HepG2 (cell line): ENCODE results near the gene SLC1A4. TPM values are rescaled to one million over a fixed set of nuclear protein-coding genes. Genes with fewer than 3 reads are reported as not detected.
A peak's percentile ranks its signal among the peaks of the same experiment; 100 is the strongest.

ENCODE experiments used
- ARID3A ChIP-seq: IDR thresholded peaks from 2 replicates; pipeline ENCODE4 v1.6.1; 2012; ENCODE audit warnings: low read depth, low read length, improper control_type of control experiment
- BCLAF1 ChIP-seq: fragments of 450-650 bp; IDR thresholded peaks from 2 replicates; pipeline ENCODE4 v1.6.1; 2017; ENCODE audit warnings: mild to moderate bottlenecking
- CTCF ChIP-seq: sonication (generic); formaldehyde crosslinking; IDR thresholded peaks from 2 replicates; pipeline ENCODE4 v1.5.0; 2020; ENCODE audit warnings: mild to moderate bottlenecking, missing genetic modification reagents, moderate library complexity
- FOSL2 ChIP-seq: sonication (generic); formaldehyde crosslinking; IDR thresholded peaks from 2 replicates; pipeline ENCODE4 v1.4.0; 2020; ENCODE audit warnings: missing genetic modification reagents
- GATAD2A ChIP-seq: IDR thresholded peaks from 2 replicates; pipeline ENCODE4 v1.6.1; 2016
- GLI4 ChIP-seq: sonication (generic); formaldehyde crosslinking; IDR thresholded peaks from 2 replicates; pipeline ENCODE4 v1.5.1; 2020; ENCODE audit warnings: missing genetic modification reagents, mild to moderate bottlenecking, moderate library complexity, borderline replicate concordance
- LBX2 ChIP-seq: sonication (generic); formaldehyde crosslinking; IDR thresholded peaks from 2 replicates; pipeline ENCODE4 v1.5.0; 2020; ENCODE audit warnings: missing genetic modification reagents, mild to moderate bottlenecking, borderline replicate concordance
- MAZ ChIP-seq, 2 experiments: sonication (generic) in 1 of 2; formaldehyde crosslinking in 1 of 2; IDR thresholded peaks; 2 replicates each; pipeline versions ENCODE4 v1.5.0 to v1.6.1; 2012 to 2020; ENCODE audit warnings: low read depth in 2 of 2, mild to moderate bottlenecking in 2 of 2, borderline replicate concordance in 1 of 2, improper control_type of control experiment in 1 of 2, low read length in 1 of 2, missing genetic modification reagents in 1 of 2, moderate library complexity in 1 of 2
- NR3C1 ChIP-seq: sonication (generic); formaldehyde crosslinking; IDR thresholded peaks from 2 replicates; pipeline ENCODE4 v1.4.0; 2020; ENCODE audit warnings: missing genetic modification reagents
- PRPF4 ChIP-seq: fragments of 200-400 bp; formaldehyde crosslinking; IDR thresholded peaks from 2 replicates; pipeline ENCODE4 v1.6.1; 2016; ENCODE audit warnings: low read length, low read depth; ENCODE audit not compliant: poor library complexity, severe bottlenecking
- RBM39 ChIP-seq: fragments of 200-400 bp; formaldehyde crosslinking; IDR thresholded peaks from one replicate; pipeline ENCODE4 v1.6.1; 2018; ENCODE audit warnings: antibody characterized with exemption, mild to moderate bottlenecking, low read depth, low read length; ENCODE audit not compliant: poor library complexity, severe bottlenecking
- SIN3A ChIP-seq: IDR thresholded peaks from 2 replicates; pipeline ENCODE4 v1.6.1; 2011; ENCODE audit warnings: low read depth, mild to moderate bottlenecking, control low read depth, low read length, borderline replicate concordance
- STAG1 ChIP-seq: sonication (generic); formaldehyde crosslinking; IDR thresholded peaks from 2 replicates; pipeline ENCODE4 v1.4.0; 2020; ENCODE audit warnings: missing genetic modification reagents
- ZFX ChIP-seq: sonication (generic); formaldehyde crosslinking; IDR thresholded peaks from 2 replicates; pipeline ENCODE4 v1.4.0; 2020; ENCODE audit warnings: mild to moderate bottlenecking, low read depth, missing genetic modification reagents, moderate library complexity
- ZMAT5 ChIP-seq: sonication (generic); formaldehyde crosslinking; IDR thresholded peaks from 2 replicates; pipeline ENCODE4 v1.5.0; 2020; ENCODE audit warnings: mild to moderate bottlenecking, low read depth, missing genetic modification reagents, borderline replicate concordance
- ZNF264 ChIP-seq: sonication (generic); formaldehyde crosslinking; IDR thresholded peaks from 2 replicates; pipeline ENCODE4 v1.4.0; 2020; ENCODE audit warnings: missing genetic modification reagents
- ZNF780A ChIP-seq: sonication (generic); formaldehyde crosslinking; IDR thresholded peaks from 2 replicates; pipeline ENCODE4 v1.8.0; 2022; ENCODE audit warnings: mild to moderate bottlenecking, missing genetic modification reagents, moderate library complexity
- polyA plus RNA-seq, 8 experiments: library from polyadenylated mRNA; depleted of rRNA in 3 of 8; stranded (reverse) in 7 of 8; unstranded in 1 of 8; fragments of >200 nt; fragmentation: Illumina TruSeq in 4 of 8; extraction: Trizol in 4 of 8; gene quantifications; 2 replicates each; pipeline versions ENCODE4 v1.2.1 to v1.2.3, GENCODE V29; 2011 to 2016; ENCODE audit warnings: low read depth in 4 of 8, missing spikeins in 1 of 8, mixed read lengths in 1 of 8; ENCODE audit not compliant: insufficient read depth in 1 of 8
- total RNA-seq, 5 experiments: library from RNA; depleted of rRNA; stranded (reverse); fragments of >200 nt; fragmentation: Illumina TruSeq; extraction: Trizol; gene quantifications; 2 replicates each; pipeline ENCODE4 v1.2.3, GENCODE V29; 2016; ENCODE audit warnings: low read depth in 1 of 5

Gene SLC1A4
- total and polyA plus RNA-seq, 2 of the 13 experiments (the other 11 are each of a cell fraction or from before 2014, with no cell fraction given): 21.0 to 39.6 TPM

- no peak for TF ChIP-seq ZMAT5 (CRISPR knock-in tag)
- peak; percentile 45 for TF ChIP-seq STAG1 (CRISPR knock-in tag)
- no peak for TF ChIP-seq MAZ (IDR thresholded peaks at IDR 0.05; ENCODE audit: borderline replicate concordance, low read depth, low read length)
- no peak for TF ChIP-seq MAZ (CRISPR knock-in tag; IDR thresholded peaks at IDR 0.05; ENCODE audit: low read depth)
- TF ChIP-seq LBX2 (CRISPR knock-in tag): no peak
- no peak for TF ChIP-seq ARID3A
- no peak for TF ChIP-seq SIN3A
- TF ChIP-seq FOSL2 (CRISPR knock-in tag): peak; percentile 38; the same call in 1 of the 2 replicates
- no peak for TF ChIP-seq PRPF4
- no peak for TF ChIP-seq ZNF264
- TF ChIP-seq ZNF780A (CRISPR knock-in tag): no peak
- no peak for TF ChIP-seq BCLAF1
- TF ChIP-seq CTCF (CRISPR knock-in tag): 0 out of 2 replicates have a peak, but pooled peaks have one; percentile 19
- no peak for TF ChIP-seq GLI4 (CRISPR knock-in tag)
- no peak for TF ChIP-seq GATAD2A (CRISPR knock-in tag)
- TF ChIP-seq NR3C1: no peak
- TF ChIP-seq ZFX (CRISPR knock-in tag): no peak
- TF ChIP-seq RBM39: no peak
Observed at GRCh38 chr2:64978514-64979268, 10.5 kb upstream of the SLC1A4 start (continued).
